ENCODE results near the gene DNAJC17. TPM values are rescaled to one million over a fixed set of nuclear protein-coding genes. Genes with fewer than 3 reads are reported as not detected.
A peak's percentile ranks its signal among the peaks of the same experiment; 100 is the strongest.

Gene DNAJC17
- 10 to 100 TPM; 26.3 to 37.3 TPM for total RNA-seq

DNA sequence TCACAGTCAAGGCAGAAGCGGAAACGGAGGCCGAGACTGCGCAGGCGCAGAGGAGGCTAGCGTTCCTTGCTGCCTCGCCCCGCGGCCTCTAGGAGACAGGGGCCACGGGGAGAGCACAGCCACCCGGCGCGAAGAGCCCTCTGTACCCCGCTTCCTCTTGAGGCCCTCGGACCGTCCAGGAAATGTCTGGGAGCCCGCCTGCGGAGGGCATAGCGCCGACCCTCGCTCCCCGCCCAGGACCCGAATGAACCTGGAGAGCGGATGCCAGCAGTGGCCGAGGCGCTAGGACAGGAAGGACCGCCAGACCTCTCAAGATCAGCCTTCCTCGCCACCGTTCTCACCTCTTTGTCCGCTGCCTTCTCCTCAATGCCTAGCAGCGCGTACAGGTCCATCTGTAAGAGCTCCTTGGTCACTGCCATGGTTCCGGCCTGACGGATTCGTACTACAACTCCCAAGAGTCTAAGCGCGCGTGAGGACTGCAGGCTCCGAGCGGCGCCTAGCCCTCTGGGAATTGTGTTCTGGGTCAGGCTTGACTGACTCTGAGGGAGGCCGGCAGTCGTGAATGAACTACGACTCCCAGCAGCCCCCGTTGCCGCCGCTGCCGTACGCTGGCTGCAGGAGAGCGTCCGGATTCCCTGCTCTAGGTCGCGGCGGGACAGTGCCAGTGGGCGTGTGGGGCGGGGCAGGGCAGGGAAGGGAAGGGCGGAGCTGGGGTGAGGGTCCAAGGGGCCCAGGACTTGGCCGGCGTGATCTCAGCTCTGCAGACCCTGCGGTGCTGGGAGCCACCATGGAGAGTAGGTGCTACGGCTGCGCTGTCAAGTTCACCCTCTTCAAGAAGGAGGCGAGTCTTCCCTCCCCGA lies at the start of gene DNAJC17, which contains the start of gene ZFYVE19:
TSS of gene DNAJC17 (minus strand) at position 446 of the 860 bp plus-strand sequence. CDS start at position 419, 27 bp downstream.
TSS of gene ZFYVE19 (plus strand) at position 62 of the 860 bp plus-strand sequence. CDS start at position 563, 501 bp downstream.
- H3K36me3 Mint-ChIP-seq (ENCODE audit: insufficient read depth in 2 of 2): peaks cover 0 to 7% of the 10 kb centered on the region in 2 donors

GRCh38 chr15:40856746-40857145 lies 49.5 kb upstream of the DNAJC17 start:
- Mint-ChIP-seq H3K4me3 (no peak overlapping the region), H3K27ac (no peak overlapping the region), H3K36me3 (ENCODE audit: insufficient read depth in 2 of 2) (no peaks in the 10 kb centered on the region), H3K4me1 (ENCODE audit: low read depth) (peaks cover 23% of the 10 kb centered on the region), H3K9me3 (no peaks in the 10 kb centered on the region), H3K27me3 (ENCODE audit: low read depth) (no peaks in the 10 kb centered on the region)
- ATAC-seq (replicated peaks in 1 of 2) (no peak), DNase-seq (no peak)

More for the DNA sequence above, at the start of gene DNAJC17, which contains the start of gene ZFYVE19:
- DNase-seq (peak; percentile 94 to 96), ATAC-seq (replicated peaks in 1 of 2) (peak; percentile 96 to 97)
- H3K27me3 Mint-ChIP-seq (ENCODE audit: low read depth): no peaks in the 10 kb centered on the region
- H3K4me1 Mint-ChIP-seq (ENCODE audit: low read depth): peaks cover 31% of the 10 kb centered on the region
- H3K4me3 Mint-ChIP-seq: peak within 1 kb of the TSS; percentile 90 to 99
- no peaks in the 10 kb centered on the region for H3K9me3 Mint-ChIP-seq
- peak within 1 kb of the TSS; percentile 94 for H3K27ac Mint-ChIP-seq

DNA sequence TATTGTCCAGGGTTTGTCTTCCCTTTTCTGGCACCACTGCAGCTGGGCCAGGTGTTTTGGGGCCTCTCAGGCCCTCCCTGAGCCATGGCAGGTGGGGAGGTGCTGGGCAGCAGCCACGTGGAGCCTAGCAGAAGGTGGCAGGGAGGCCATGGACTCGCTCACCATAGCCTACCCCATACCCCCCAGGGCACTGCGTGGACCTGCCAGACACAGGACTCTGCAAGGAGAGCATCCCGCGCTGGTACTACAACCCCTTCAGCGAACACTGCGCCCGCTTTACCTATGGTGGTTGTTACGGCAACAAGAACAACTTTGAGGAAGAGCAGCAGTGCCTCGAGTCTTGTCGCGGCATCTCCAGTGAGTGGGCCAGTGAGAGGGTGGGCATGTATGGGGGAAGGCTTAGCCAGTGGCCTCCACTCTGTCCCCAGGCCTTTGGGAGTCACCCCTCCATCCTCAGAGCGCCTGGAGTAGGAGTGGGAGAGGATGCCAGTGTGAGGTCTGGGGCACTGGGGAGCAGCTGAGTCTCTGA lies 48.5 kb upstream of the DNAJC17 start:
- Mint-ChIP-seq H3K36me3 (ENCODE audit: insufficient read depth in 2 of 2) (no peaks in the 10 kb centered on the region), H3K27me3 (ENCODE audit: low read depth) (no peaks in the 10 kb centered on the region), H3K9me3 (no peaks in the 10 kb centered on the region), H3K4me1 (ENCODE audit: low read depth) (peaks cover 23% of the 10 kb centered on the region), H3K4me3 (no peak overlapping the region), H3K27ac (no peak overlapping the region)
- ATAC-seq (replicated peaks in 1 of 2): no peak
- DNase-seq: no peak

DNA sequence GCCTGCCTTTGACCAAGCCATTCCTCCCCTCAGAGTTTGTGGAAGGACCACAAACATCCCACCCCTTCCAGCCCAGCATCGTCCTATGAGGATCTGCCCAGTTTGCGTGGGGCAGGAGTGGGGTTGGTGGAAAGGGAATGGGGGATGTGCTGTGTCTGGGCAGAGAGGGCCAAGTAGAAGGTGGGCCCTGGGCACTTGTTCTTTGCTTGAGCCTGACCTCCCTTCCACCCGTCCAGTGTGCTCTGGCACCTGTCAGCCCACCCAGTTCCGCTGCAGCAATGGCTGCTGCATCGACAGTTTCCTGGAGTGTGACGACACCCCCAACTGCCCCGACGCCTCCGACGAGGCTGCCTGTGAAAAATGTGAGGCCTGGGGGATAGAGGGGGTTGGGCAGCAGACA lies 46.9 kb upstream of the DNAJC17 start:
- ATAC-seq (replicated peaks in 1 of 2): no peak
- DNase-seq: no peak
- no peaks in the 10 kb centered on the region for H3K9me3 Mint-ChIP-seq
- H3K27ac Mint-ChIP-seq: no peak overlapping the region
- H3K27me3 Mint-ChIP-seq (ENCODE audit: low read depth): no peaks in the 10 kb centered on the region
- no peak overlapping the region for H3K4me3 Mint-ChIP-seq
- H3K4me1 Mint-ChIP-seq (ENCODE audit: low read depth): peaks cover 17% of the 10 kb centered on the region
- H3K36me3 Mint-ChIP-seq (ENCODE audit: insufficient read depth in 2 of 2): no peaks in the 10 kb centered on the region

DNA sequence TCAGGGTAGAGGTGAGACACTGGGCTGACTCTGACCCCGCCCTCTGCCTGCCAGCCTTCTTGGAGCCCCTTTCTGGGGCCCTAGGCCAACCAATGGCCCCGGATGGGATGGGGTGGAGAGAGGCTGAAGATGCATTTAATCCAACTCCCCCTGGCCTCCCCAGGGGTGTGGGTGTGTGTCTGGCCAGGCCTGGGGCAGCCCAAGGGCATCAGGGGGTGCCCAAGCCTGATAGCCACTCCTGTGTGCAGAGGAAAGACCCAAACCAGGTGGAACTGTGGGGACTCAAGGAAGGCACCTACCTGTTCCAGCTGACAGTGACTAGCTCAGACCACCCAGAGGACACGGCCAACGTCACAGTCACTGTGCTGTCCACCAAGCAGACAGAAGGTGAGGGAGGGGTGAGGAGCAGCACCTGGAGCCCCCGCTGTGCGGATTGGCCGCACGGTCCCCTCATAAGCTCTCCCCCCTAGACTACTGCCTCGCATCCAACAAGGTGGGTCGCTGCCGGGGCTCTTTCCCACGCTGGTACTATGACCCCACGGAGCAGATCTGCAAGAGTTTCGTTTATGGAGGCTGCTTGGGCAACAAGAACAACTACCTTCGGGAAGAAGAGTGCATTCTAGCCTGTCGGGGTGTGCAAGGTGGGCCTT lies 46.1 kb upstream of the DNAJC17 start:
- no peaks in the 10 kb centered on the region for H3K27me3 Mint-ChIP-seq (ENCODE audit: low read depth)
- ATAC-seq (replicated peaks in 1 of 2): no peak
- no peak overlapping the region for H3K27ac Mint-ChIP-seq
- no peaks in the 10 kb centered on the region for H3K9me3 Mint-ChIP-seq
- no peak for DNase-seq
- H3K4me1 Mint-ChIP-seq (ENCODE audit: low read depth): peaks cover 12% of the 10 kb centered on the region
- H3K36me3 Mint-ChIP-seq (ENCODE audit: insufficient read depth in 2 of 2): no peaks in the 10 kb centered on the region
- H3K4me3 Mint-ChIP-seq: no peak overlapping the region

GRCh38 chr15:40852529-40852928 lies 45.3 kb upstream of the DNAJC17 start:
- DNase-seq: no peak
- peaks cover 9% of the 10 kb centered on the region for H3K4me1 Mint-ChIP-seq (ENCODE audit: low read depth)
- no peaks in the 10 kb centered on the region for H3K9me3 Mint-ChIP-seq
- no peak overlapping the region for H3K4me3 Mint-ChIP-seq
- ATAC-seq (replicated peaks in 1 of 2): no peak
- H3K27me3 Mint-ChIP-seq (ENCODE audit: low read depth): no peaks in the 10 kb centered on the region
- H3K36me3 Mint-ChIP-seq (ENCODE audit: insufficient read depth in 2 of 2): no peaks in the 10 kb centered on the region
- H3K27ac Mint-ChIP-seq: no peak overlapping the region

- H3K4me3 Mint-ChIP-seq: no peak overlapping the region
- ATAC-seq (replicated peaks in 1 of 2) (no peak), DNase-seq (no peak)
- no peaks in the 10 kb centered on the region for H3K9me3 Mint-ChIP-seq
- H3K36me3 Mint-ChIP-seq (ENCODE audit: insufficient read depth in 2 of 2): no peaks in the 10 kb centered on the region
- H3K27me3 Mint-ChIP-seq (ENCODE audit: low read depth): no peaks in the 10 kb centered on the region
- H3K27ac Mint-ChIP-seq: no peak overlapping the region
- peaks cover 21% of the 10 kb centered on the region for H3K4me1 Mint-ChIP-seq (ENCODE audit: low read depth)
These were observed 43.4 kb upstream of the DNAJC17 start for GRCh38 chr15:40850576-40851112.

- Mint-ChIP-seq H3K36me3 (ENCODE audit: insufficient read depth in 2 of 2) (peaks cover 2 to 3% of the 10 kb centered on the region in 2 donors), H3K9me3 (no peaks in the 10 kb centered on the region), H3K4me1 (ENCODE audit: low read depth) (peaks cover 37% of the 10 kb centered on the region), H3K27me3 (ENCODE audit: low read depth) (peaks cover 14% of the 10 kb centered on the region), H3K4me3 (peak overlapping the region in 1 of 2 donors; percentile 17), H3K27ac (no peak overlapping the region)
- ATAC-seq (replicated peaks in 1 of 2) (no peak), DNase-seq (no peak)
These were observed 40.1 kb upstream of the DNAJC17 start for GRCh38 chr15:40847223-40847961.

GRCh38 chr15:40846841-40847222 lies 39.6 kb upstream of the DNAJC17 start:
- no peak overlapping the region for H3K27ac Mint-ChIP-seq
- ATAC-seq (replicated peaks in 1 of 2) (no peak), DNase-seq (no peak)
- H3K4me1 Mint-ChIP-seq (ENCODE audit: low read depth): peaks cover 37% of the 10 kb centered on the region
- H3K9me3 Mint-ChIP-seq: no peaks in the 10 kb centered on the region
- H3K4me3 Mint-ChIP-seq: peak overlapping the region in 1 of 2 donors; percentile 17
- H3K27me3 Mint-ChIP-seq (ENCODE audit: low read depth): peaks cover 14% of the 10 kb centered on the region
- H3K36me3 Mint-ChIP-seq (ENCODE audit: insufficient read depth in 2 of 2): peaks cover 2 to 3% of the 10 kb centered on the region in 2 donors

DNA sequence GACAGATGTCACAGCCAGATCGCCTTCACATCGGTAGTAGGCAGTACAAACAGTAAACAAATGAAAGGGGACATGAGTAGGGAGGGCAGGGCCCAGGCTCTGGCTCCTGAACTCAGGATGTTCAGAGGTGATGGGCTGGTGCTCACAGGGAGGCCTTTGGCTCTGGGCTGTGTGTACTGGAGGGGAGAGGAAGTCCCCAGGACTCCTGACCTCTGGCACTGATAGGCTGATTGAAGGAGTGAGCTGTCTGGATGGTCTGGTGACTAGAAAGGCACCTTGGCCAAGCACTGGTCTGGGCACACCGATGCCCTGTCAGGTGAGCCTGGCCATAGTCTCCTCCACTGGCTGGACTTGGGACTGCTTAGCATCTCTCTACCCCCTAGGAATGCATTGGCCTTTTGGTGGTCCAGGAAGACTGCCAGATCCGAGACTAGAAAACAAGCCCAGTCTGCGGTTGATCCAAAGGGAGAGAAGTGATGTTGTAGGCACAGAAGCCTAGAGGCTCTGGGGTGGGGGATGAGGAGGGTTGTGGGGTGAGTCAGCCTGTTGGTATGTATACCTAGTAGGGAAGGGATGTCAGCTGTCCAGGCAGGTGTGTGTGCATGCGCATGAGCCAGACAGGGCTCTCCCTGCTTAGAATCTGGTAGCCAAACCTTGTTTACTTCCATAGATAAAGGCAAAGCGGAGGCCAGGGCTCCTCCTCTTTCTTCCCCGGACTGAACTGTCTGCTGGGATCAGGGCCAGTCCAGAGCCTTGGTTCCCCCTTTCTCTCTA lies 38.4 kb upstream of the DNAJC17 start:
- Mint-ChIP-seq H3K4me1 (ENCODE audit: low read depth) (peaks cover 37% of the 10 kb centered on the region), H3K9me3 (no peaks in the 10 kb centered on the region), H3K27me3 (ENCODE audit: low read depth) (peaks cover 14% of the 10 kb centered on the region), H3K4me3 (peak overlapping the region; percentile 30 to 92), H3K27ac (no peak overlapping the region), H3K36me3 (ENCODE audit: insufficient read depth in 2 of 2) (peaks cover 2 to 3% of the 10 kb centered on the region in 2 donors)
- ATAC-seq (replicated peaks in 1 of 2) (no peak), DNase-seq (no peak)

DNA sequence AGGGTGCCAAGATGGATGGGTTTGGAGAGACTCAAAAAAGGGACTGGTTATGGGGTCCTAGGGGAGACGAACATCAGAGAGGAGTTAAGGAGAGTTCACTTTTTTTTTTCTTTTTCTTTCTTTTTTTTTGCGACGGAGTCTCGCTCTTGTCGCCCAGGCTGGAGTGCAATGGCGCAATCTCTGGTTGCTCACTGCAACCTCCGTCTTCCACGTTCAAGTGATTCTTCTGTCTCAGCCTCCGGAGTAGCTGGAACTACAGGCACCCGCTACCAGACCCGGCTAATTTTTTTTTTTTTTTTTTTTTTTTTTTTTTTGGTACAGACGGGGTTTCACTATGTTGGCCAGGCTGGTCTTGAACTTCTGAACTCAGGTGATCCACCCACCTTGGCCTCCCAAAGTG lies 37.8 kb upstream of the DNAJC17 start:
- H3K27me3 Mint-ChIP-seq (ENCODE audit: low read depth): peaks cover 14% of the 10 kb centered on the region
- no peak for ATAC-seq (replicated peaks in 1 of 2)
- H3K4me1 Mint-ChIP-seq (ENCODE audit: low read depth): peaks cover 37% of the 10 kb centered on the region
- H3K27ac Mint-ChIP-seq: no peak overlapping the region
- peaks cover 2 to 3% of the 10 kb centered on the region in 2 donors for H3K36me3 Mint-ChIP-seq (ENCODE audit: insufficient read depth in 2 of 2)
- H3K4me3 Mint-ChIP-seq: peak overlapping the region; percentile 92 to 93
- DNase-seq: no peak
- H3K9me3 Mint-ChIP-seq: no peaks in the 10 kb centered on the region

DNA sequence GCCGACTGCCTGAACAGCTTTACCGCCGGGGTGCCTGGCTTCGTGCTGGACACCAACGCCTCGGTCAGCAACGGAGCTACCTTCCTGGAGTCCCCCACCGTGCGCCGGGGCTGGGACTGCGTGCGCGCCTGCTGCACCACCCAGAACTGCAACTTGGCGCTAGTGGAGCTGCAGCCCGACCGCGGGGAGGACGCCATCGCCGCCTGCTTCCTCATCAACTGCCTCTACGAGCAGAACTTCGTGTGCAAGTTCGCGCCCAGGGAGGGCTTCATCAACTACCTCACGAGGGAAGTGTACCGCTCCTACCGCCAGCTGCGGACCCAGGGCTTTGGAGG lies 37.4 kb upstream of the DNAJC17 start:
- ATAC-seq (replicated peaks in 1 of 2) (peak; percentile 51 to 54), DNase-seq (peak; percentile 60 to 64)
- H3K9me3 Mint-ChIP-seq: no peaks in the 10 kb centered on the region
- H3K4me1 Mint-ChIP-seq (ENCODE audit: low read depth): peaks cover 37% of the 10 kb centered on the region
- H3K27me3 Mint-ChIP-seq (ENCODE audit: low read depth): peaks cover 14% of the 10 kb centered on the region
- H3K36me3 Mint-ChIP-seq (ENCODE audit: insufficient read depth in 2 of 2): peaks cover 2 to 3% of the 10 kb centered on the region in 2 donors
- peak overlapping the region; percentile 92 to 93 for H3K4me3 Mint-ChIP-seq
- no peak overlapping the region for H3K27ac Mint-ChIP-seq
